SK-N-MC (cell line): ENCODE data around the gene TPGS1.

ENCODE experiments used
- DNase-seq: peaks from one replicate; pipeline ENCODE4 v3.0.0-alpha.2; 2011; ENCODE audit warnings: low read depth, low spot score
- H3K27ac ChIP-seq: fragments of 200-600 bp; sonication (generic); 2 replicates; pipeline ENCODE4 v1.5.1; 2016; ENCODE audit warnings: mixed run types
- H3K36me3 ChIP-seq: fragments of 200-600 bp; sonication (generic); 2 replicates; pipeline ENCODE4 v1.6.1; 2017; ENCODE audit warnings: antibody characterized with exemption, low read length, mixed read lengths; ENCODE audit not compliant: insufficient read depth
- H3K4me3 ChIP-seq: fragments of 200-600 bp; sonication (generic); 2 replicates; pipeline ENCODE4 v1.5.1; 2016
- H3K9ac ChIP-seq: fragments of 200-600 bp; sonication (generic); 2 replicates; pipeline ENCODE4 v1.8.0; 2017; ENCODE audit warnings: mixed run types, mixed read lengths; ENCODE audit not compliant: insufficient read length
- H3K9me3 ChIP-seq: fragments of 200-600 bp; sonication (generic); 2 replicates; pipeline ENCODE4 v1.6.1; 2017; ENCODE audit warnings: low read depth, mild to moderate bottlenecking, antibody characterized with exemption, low read length, moderate library complexity, mixed read lengths
- EZH2 ChIP-seq: fragments of 200-600 bp; sonication (generic); IDR thresholded peaks from one replicate; pipeline ENCODE4 v1.6.1; 2017; ENCODE audit warnings: antibody characterized with exemption
- FOXP2 ChIP-seq: optimal IDR thresholded peaks from 2 replicates; pipeline ENCODE3; 2011; ENCODE audit warnings: mild to moderate bottlenecking, moderate library complexity; ENCODE audit not compliant: insufficient read depth; ENCODE audit errors: extremely low read length, control extremely low read depth
- POLR2AphosphoS5 ChIP-seq: IDR thresholded peaks from 2 replicates; pipeline ENCODE4 v1.6.1; 2012; ENCODE audit warnings: mild to moderate bottlenecking, low read depth, low read length, borderline replicate concordance

The TPGS1 gene

DNA sequence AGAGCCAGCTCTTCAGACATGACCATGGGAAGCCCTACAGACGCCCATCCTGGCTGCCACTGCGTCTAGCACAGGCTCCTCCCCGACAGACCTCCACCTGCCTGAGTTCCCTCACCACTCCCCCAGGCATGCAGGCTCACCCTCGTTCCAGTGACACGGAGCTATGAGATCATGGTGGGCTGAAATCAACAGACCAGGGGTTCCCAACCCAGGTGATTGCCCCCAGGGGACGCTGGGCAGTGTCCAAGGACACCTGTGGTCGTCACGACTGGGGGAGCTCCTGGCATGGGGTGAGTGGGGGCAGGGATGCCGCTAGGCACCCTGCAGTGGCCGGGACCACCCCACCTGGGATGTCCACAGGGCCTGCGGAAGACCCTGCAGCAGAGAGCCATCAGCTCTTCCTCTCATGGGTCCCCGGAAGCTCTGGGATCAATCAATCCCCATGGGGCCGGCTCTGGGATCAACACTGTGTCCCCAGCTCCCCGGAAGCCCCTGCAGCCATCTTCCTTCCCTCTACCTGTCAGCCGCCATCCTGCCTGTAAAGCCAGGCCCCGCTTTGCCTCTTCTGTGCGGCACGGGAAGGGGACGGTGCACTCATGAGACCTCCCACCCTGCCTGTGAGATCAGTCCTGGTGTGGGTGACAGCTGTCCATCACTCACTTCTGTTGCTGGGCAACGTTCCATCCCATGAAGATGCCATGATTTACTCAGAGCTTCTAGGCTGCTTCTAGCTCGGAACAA lies 23.8 kb upstream of the TPGS1 start:
- Histone ChIP-seq H3K36me3 (no peaks in the 10 kb centered on the region), H3K27ac (no peak overlapping the region), H3K9ac (no peak overlapping the region), H3K4me3 (no peak overlapping the region), H3K9me3 (no peaks in the 10 kb centered on the region)
- TF ChIP-seq EZH2 (no peak), FOXP2 (no peak), POLR2AphosphoS5 (no peak)
- DNase-seq = no peak

DNA sequence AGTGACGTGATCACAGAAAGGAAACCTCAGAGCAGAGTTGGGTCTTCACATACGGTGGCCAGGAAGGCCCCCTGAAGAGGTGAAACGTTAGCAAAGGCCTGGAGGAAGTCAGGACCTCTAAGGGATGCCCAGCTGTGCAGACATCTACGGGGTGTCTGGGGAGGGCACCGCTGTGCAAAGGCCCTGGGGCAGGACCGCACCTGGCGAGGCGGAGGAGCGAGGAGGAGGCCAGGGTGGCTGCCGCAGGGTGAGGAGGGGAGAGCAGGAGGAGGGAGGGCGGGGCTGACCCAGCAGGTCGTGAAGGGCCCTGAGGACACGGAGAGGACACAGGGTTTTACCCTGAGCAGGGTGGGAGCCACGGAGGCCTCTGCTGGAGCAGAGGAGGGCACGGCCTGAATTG lies 22.8 kb upstream of the TPGS1 start:
- TF ChIP-seq FOXP2 = no peak
- H3K27ac ChIP-seq = no peak overlapping the region
- H3K36me3 ChIP-seq = no peaks in the 10 kb centered on the region
- no peak overlapping the region for H3K4me3 ChIP-seq
- H3K9me3 ChIP-seq = no peaks in the 10 kb centered on the region
- DNase-seq = no peak
- H3K9ac ChIP-seq = no peak overlapping the region

DNA sequence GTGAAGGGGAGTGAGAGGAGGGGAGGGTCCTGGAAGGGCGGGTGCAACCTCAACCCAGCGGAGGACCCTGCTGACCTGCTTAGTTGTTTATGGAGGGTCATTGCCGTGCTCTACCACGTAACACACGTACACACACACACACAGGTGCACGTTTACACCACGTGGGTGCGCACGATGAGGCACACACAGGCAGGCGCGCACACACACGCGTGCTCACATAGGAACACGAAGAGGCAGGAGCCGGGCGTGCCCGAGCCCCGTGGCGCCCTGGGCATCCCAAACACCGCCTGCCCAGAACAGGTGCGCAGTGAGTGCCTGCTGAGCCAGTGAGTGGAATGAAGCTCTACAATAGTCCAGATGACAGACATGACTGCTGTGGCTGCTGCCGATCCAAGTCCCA lies 22.2 kb upstream of the TPGS1 start:
- H3K9ac ChIP-seq = no peak overlapping the region
- no peak for DNase-seq
- no peak overlapping the region for H3K27ac ChIP-seq
- H3K4me3 ChIP-seq = no peak overlapping the region
- H3K36me3 ChIP-seq = no peaks in the 10 kb centered on the region
- TF ChIP-seq FOXP2 = no peak
- no peak; the same call in 1 of the 2 replicates for TF ChIP-seq POLR2AphosphoS5
- no peak for TF ChIP-seq EZH2
- no peaks in the 10 kb centered on the region for H3K9me3 ChIP-seq

DNA sequence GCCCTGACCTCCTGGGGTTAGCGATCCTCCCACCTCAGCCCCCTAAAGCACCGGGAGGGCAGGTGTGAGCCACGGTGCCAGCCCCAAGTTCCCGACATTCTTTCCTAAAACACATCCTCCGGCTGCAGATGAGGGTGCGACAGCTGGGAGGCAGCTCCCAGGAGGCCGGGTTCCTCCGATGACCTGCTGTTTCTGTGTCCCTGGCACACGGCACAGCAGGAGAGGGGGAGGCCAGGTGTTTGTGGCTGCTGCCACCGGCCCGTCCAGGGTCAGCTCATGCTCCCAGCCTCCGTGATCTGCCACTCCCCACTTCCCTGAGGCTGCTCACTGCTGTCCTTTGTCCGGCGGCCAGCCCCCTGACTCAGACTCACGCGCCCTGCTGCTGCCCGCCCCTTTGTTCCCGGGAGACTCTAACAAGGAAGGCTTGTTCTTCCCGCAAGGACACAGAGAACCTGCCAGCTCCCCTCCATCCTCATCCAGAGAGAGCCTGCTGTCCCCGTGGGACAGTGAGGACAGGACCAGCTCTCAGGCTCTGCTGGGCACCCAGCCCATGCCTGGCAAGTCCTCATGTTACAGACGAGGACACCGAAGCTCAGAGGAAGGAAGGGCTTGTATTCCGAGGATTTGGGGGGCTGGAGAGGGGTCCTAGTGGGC lies 21.6 kb upstream of the TPGS1 start:
- no peaks in the 10 kb centered on the region for H3K36me3 ChIP-seq
- TF ChIP-seq EZH2 (no peak), FOXP2 (no peak), POLR2AphosphoS5 (no peak)
- no peaks in the 10 kb centered on the region for H3K9me3 ChIP-seq
- no peak for DNase-seq
- no peak overlapping the region for H3K27ac ChIP-seq
- H3K9ac ChIP-seq = no peak overlapping the region
- no peak overlapping the region for H3K4me3 ChIP-seq

DNA sequence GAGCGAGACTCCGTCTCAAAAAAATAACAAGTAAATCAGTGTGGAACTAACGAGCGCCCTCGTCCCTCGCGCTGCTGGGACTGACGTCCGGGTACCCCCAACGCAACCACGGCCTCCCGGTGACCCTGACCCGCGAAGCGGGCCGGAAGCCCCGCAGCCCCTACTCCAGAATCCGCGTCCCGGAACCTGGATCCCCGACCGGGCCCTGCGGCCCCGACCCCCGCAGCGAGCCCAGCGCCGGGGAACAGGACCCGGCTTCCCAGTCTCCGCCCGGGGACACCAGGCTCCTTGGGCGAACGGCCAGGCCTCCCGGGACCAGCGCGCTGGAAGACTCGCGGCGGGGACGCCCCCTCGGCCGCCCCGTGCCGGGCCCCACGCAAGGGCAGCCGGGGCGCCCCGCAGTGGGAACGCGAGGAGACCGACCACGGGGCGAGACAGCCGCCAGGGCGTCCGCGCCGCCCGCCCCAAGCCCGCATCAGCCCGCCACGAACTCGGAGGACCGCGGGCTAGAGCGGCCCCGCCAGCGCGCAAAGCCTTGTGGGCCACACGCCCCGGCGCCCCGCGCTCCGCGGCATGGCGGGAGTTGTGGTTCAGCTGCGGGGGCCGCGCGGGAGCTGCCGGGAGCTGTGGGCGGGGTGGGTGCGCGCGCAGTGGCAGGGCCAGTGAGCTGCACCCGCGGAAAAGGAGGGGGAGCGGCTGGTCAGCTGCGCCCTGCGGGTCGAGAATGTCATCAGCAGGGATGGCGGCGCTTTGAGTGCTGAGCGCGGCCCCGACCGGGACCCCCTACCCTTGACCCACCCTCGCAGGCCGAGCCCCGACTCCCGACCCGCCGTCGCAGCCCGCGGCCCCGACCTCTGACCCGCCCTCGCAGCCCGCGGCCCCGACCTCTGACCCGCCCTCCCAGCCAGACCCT lies 18.5 kb upstream of the TPGS1 start:
- H3K9me3 ChIP-seq = no peaks in the 10 kb centered on the region

DNA sequence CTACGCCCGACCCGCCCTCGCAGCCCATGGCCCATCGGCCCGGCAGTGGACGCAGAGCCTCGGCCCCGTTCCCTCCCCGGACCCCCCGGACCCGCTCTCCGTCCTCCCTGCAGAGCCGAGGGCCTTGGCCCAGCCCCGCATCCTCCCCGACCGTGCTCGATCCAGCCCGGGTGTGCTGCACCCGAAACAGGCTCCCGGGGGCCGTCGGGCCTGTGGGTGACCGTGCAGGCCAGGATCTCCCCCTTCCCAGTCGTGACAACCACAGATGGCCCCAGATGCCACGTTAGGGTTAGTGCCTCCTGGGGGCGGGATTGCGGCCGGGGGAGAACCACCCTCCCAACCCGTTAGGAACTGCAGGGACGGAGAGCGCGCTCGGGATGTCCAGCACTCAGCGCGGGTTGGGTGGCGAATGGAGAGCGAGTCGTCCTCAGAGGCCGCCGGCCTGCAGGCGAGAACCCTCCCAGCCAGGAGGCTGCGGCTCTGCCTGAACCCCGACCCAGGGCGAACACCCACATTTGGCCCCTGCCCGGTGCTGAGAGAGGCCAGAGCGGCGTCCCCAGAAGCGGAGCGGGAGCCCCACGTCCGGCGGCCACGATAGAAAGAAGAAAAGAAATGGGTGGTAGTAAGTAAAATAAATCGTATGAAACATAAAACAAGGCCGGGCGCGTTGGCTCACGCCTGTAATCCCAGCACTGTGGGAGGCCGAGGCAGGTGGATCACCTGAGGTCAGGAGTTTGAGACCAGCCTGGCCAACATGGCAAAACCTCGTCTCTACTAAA lies 17.7 kb upstream of the TPGS1 start:
- peak overlapping the region; percentile 84 for H3K9ac ChIP-seq
- H3K9me3 ChIP-seq = no peaks in the 10 kb centered on the region
- no peaks in the 10 kb centered on the region for H3K36me3 ChIP-seq
- H3K27ac ChIP-seq = no peak overlapping the region
- peak overlapping the region; percentile 93 for H3K4me3 ChIP-seq
- no peak for TF ChIP-seq FOXP2
- TF ChIP-seq EZH2 = no peak
- no peak for TF ChIP-seq POLR2AphosphoS5
- no peak for DNase-seq

More for the DNA sequence above, 18.5 kb upstream of the TPGS1 start:
- Histone ChIP-seq H3K27ac (peak overlapping the region; percentile 90), H3K4me3 (peak overlapping the region; percentile 93), H3K9ac (peak overlapping the region; percentile 98), H3K36me3 (no peaks in the 10 kb centered on the region)
- DNase-seq = no peak
- no peak for TF ChIP-seq EZH2
- TF ChIP-seq POLR2AphosphoS5 = peak; percentile 82

DNA sequence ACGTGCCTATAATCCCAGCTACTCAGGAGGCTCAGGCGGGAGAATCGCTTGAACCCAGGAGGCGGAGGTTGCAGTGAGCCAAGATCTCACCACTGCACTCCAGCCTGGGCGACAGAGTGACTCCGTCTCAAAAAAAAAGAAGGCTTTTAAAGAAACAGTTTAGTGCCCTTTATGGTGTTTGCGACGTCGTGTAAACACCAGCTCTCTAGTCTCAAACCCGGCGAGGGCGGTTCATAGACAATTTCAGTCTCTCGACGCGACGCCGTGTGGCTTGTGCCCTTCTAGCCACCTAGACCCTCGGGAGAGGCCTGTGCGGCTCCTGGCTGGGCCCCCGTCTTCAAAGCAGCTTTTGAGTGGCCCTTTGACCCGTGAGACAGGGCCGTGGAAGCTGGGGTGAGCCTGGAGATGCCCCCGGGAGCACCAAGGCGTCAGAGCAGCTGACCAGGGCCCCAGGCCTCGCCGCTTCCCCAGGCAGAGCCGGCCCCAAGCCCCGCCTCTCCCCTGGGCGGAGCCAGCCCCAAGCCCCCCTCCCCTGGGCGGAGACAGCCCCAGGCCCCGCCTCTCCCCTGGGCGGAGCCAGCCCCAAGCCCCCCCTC lies 16.1 kb upstream of the TPGS1 start:
- no peak for DNase-seq
- Histone ChIP-seq H3K9me3 (no peaks in the 10 kb centered on the region), H3K36me3 (no peaks in the 10 kb centered on the region), H3K4me3 (no peak overlapping the region), H3K9ac (no peak overlapping the region), H3K27ac (peak overlapping the region; percentile 71)
- TF ChIP-seq POLR2AphosphoS5 = no peak
